Breast epithelium (tissue), 4 donors: ENCODE data around the gene TSEN15. TPM values are rescaled to one million over a fixed set of nuclear protein-coding genes. Genes with fewer than 3 reads are reported as not detected.

Source experiments
- DNase-seq, 2 donors: peaks; one replicate each; pipeline ENCODE4 v3.0.0-alpha.2; 2019; ENCODE audit warnings: low spot score in 2 of 2
- H3K27ac ChIP-seq, 2 donors: fragments of 200-600 bp; sonication (generic) in 1 of 2; one replicate each; pipeline ENCODE4 v1.5.1; 2016 to 2019; ENCODE audit warnings: mild to moderate bottlenecking in 1 of 2
- H3K27me3 ChIP-seq, 2 donors: fragments of 200-600 bp; sonication (generic) in 1 of 2; one replicate each; pipeline versions ENCODE4 v1.5.1 to v1.6.0; 2017 to 2019; ENCODE audit warnings: control low read depth in 1 of 2, mild to moderate bottlenecking in 1 of 2
- H3K36me3 ChIP-seq: fragments of 200-600 bp; one replicate; pipeline ENCODE4 v1.5.1; 2019
- H3K4me1 ChIP-seq, 2 donors: fragments of 200-600 bp; sonication (generic); one replicate each; pipeline ENCODE4 v1.5.1; 2016 to 2019; ENCODE audit warnings: control low read depth in 1 of 2
- H3K4me3 ChIP-seq, 3 donors: fragments of 200-600 bp; sonication (generic); 1 replicate in 2 of 3; 2 replicates in 1 of 3; pipeline ENCODE4 v1.5.1; 2016 to 2019; ENCODE audit warnings: mild to moderate bottlenecking in 3 of 3, moderate library complexity in 2 of 3
- H3K9me3 ChIP-seq, 2 donors: fragments of 200-600 bp; sonication (generic) in 1 of 2; one replicate each; pipeline ENCODE4 v1.5.1; 2016 to 2019; ENCODE audit warnings: control low read depth in 1 of 2
- POLR2A ChIP-seq: fragments of 450-650 bp; IDR thresholded peaks from one replicate; pipeline ENCODE4 v1.6.1; 2016; ENCODE audit warnings: antibody characterized with exemption, mild to moderate bottlenecking, moderate library complexity
- POLR2AphosphoS5 ChIP-seq, 3 donors: sonication (generic); formaldehyde crosslinking; IDR thresholded peaks; one replicate each; pipeline ENCODE4 v1.6.1; 2017; ENCODE audit warnings: antibody characterized with exemption in 3 of 3
- intact Hi-C: fragments of 100-400 bp; cut with DNase I; formaldehyde crosslinking; loops from one replicate; pipeline ENCODE4 v1.15.1; 2023; ENCODE audit warnings: low total_unique reads
- total RNA-seq, 3 donors: library from RNA; depleted of rRNA; stranded (reverse); fragments of >200 nt; gene quantifications; one replicate each; pipeline ENCODE4 v1.1.0, GENCODE V29; 2016
- TF ChIP-seq, protein P1 (sequence below), 3 donors: fragments of 450-650 bp; IDR thresholded peaks; one replicate each; pipeline ENCODE4 v1.5.1; 2016 to 2017; ENCODE audit warnings: antibody characterized with exemption in 3 of 3, mild to moderate bottlenecking in 3 of 3, moderate library complexity in 3 of 3

Gene TSEN15
- total RNA-seq, 3 donors from 2014 or later: 18.9 to 25.0 (median 23.6) TPM

DNA sequence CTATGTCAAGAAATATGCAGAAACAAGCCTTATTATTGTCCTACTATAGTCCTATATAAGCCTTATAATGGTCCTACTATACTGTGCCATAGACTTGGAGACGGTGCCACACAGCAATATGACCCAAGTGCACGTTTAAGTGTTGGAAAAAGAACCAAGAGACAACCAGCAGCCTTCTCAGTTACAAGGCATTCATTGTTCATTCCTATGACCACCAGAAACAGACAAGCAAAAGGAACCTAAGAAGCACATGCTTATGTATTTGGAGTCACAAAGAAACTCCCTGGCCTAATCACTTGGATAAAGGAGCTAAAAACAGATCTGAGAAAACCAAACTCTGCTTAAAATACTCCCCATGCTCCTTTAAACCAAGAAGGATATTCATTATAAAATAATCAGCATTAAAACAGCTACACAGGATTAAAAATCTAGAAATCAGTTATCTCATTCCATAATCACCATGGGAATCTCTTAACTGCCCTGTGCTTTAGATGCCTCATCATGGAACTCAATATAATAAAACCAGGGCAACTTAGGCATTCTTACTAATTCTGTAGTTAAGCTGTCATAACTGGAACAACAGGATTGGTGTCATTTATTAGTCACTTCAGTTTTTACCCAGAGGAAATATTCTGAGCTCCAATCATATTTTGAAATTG lies 21.0 kb upstream of the TSEN15 start:
- H3K27ac ChIP-seq: no peak overlapping the region
- no peaks in the 10 kb centered on the region for H3K36me3 ChIP-seq
- H3K9me3 ChIP-seq: no peaks in the 10 kb centered on the region
- H3K4me3 ChIP-seq: no peak overlapping the region
- peaks cover 0 to 3% of the 10 kb centered on the region in 2 donors for H3K4me1 ChIP-seq
- no peaks in the 10 kb centered on the region for H3K27me3 ChIP-seq
- intact Hi-C loops: no loop called here
- no peak for DNase-seq
- TF ChIP-seq, protein P1, sequence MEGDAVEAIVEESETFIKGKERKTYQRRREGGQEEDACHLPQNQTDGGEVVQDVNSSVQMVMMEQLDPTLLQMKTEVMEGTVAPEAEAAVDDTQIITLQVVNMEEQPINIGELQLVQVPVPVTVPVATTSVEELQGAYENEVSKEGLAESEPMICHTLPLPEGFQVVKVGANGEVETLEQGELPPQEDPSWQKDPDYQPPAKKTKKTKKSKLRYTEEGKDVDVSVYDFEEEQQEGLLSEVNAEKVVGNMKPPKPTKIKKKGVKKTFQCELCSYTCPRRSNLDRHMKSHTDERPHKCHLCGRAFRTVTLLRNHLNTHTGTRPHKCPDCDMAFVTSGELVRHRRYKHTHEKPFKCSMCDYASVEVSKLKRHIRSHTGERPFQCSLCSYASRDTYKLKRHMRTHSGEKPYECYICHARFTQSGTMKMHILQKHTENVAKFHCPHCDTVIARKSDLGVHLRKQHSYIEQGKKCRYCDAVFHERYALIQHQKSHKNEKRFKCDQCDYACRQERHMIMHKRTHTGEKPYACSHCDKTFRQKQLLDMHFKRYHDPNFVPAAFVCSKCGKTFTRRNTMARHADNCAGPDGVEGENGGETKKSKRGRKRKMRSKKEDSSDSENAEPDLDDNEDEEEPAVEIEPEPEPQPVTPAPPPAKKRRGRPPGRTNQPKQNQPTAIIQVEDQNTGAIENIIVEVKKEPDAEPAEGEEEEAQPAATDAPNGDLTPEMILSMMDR (IDR thresholded peaks at IDR 0.05): no peak
- no peak for TF ChIP-seq POLR2AphosphoS5 (IDR thresholded peaks at IDR 0.05)
- no peak for TF ChIP-seq POLR2A

DNA sequence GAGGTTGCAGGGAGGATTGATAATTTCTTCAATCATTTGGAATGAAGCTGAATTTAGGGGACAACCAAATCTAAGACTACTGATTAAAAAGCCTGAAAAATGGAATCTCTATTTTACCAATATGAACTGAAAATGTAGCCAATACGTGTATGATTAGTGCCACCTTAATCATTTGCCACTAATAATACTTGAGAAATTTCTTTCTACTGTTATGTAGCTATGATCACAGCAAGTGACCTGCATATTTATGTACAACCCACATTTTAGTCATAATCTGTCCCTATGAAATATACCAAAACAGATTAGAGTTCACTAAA lies 20.5 kb upstream of the TSEN15 start:
- Histone ChIP-seq H3K27me3 (no peaks in the 10 kb centered on the region), H3K4me1 (peaks cover 0 to 3% of the 10 kb centered on the region in 2 donors), H3K27ac (no peak overlapping the region), H3K36me3 (no peaks in the 10 kb centered on the region), H3K9me3 (no peaks in the 10 kb centered on the region), H3K4me3 (no peak overlapping the region)
- intact Hi-C loops: no loop called here
- no peak for DNase-seq
- TF ChIP-seq, protein P1 (IDR thresholded peaks at IDR 0.05): no peak
- TF ChIP-seq POLR2AphosphoS5 (IDR thresholded peaks at IDR 0.05): no peak
- TF ChIP-seq POLR2A: no peak

DNA sequence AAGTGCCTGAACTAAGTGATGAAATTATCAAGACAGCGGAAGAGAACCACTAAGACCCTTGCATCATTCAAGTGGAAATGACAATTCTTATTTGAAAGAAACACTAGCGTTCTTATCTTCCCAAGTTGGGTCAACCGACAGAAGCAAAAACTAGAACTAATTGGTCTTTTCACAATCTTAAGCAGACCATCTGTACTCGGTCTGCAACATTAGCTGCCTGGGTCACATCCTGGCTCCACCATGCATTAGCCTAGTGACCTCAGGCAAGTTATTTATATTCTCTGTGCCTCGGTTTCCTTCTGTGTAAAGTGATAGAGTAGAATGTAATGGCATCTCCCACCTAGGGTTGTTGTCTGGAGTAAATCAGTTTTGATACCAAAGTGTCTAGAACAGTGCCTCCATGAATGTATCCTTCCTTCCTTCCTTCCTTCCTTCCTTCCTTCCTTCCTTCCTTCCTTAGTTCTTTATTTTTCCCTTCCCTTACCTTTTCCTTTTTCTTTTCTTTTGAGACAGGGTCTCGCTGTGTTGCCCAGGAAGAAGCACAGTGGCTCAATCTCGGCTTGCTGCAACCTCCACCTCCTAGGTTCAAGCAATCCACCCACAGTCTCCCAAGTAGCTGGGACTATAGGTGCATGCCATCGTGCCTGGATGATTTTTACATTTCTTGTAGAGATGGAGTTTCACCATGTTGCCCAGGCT lies 20.0 kb upstream of the TSEN15 start:
- H3K27me3 ChIP-seq: peaks cover 0 to under 1% of the 10 kb centered on the region in 2 donors
- TF ChIP-seq, protein P1 (IDR thresholded peaks at IDR 0.05): no peak
- no peak for TF ChIP-seq POLR2A
- TF ChIP-seq POLR2AphosphoS5 (IDR thresholded peaks at IDR 0.05): no peak
- no peak for DNase-seq
- peaks cover 0 to 3% of the 10 kb centered on the region in 2 donors for H3K4me1 ChIP-seq
- H3K9me3 ChIP-seq: no peaks in the 10 kb centered on the region
- intact Hi-C loops: no loop called here
- H3K36me3 ChIP-seq: no peaks in the 10 kb centered on the region
- H3K27ac ChIP-seq: no peak overlapping the region
- H3K4me3 ChIP-seq: no peak overlapping the region

DNA sequence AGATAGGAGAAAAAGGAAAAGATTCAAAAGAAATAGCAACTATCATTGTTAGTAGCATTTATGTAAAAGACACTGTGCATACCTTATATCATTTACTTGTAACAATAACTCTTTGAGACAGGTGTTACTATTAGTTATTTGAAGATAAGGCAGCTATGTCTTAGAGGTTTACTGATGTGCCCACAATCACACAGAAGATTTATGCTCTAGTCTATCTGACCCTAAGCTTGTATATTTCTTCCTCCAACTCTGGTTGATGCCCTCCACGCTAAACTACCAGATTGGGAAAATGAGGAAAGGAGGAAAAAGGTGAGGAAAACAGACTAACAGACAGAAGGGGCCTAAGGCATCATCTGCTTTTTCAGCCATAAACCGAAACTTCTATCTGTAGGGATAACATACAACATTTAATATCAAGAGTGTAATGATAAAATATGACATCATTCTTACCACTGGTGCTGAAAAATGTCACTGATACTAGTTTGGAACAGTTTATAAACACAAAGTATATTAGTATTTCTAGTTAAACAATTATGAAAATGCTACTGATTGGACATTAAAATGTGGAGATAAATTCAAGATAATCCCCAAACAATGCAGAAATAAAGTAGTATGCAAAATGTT lies 19.1 kb upstream of the TSEN15 start:
- TF ChIP-seq, protein P1 (IDR thresholded peaks at IDR 0.05): no peak
- no peak for TF ChIP-seq POLR2AphosphoS5 (IDR thresholded peaks at IDR 0.05)
- TF ChIP-seq POLR2A: no peak
- Histone ChIP-seq H3K4me1 (peaks cover 0 to 3% of the 10 kb centered on the region in 2 donors), H3K36me3 (no peaks in the 10 kb centered on the region), H3K27ac (no peak overlapping the region), H3K9me3 (no peaks in the 10 kb centered on the region), H3K4me3 (no peak overlapping the region), H3K27me3 (peaks cover 0 to 3% of the 10 kb centered on the region in 2 donors)
- no peak for DNase-seq
- intact Hi-C loops: no loop called here

DNA sequence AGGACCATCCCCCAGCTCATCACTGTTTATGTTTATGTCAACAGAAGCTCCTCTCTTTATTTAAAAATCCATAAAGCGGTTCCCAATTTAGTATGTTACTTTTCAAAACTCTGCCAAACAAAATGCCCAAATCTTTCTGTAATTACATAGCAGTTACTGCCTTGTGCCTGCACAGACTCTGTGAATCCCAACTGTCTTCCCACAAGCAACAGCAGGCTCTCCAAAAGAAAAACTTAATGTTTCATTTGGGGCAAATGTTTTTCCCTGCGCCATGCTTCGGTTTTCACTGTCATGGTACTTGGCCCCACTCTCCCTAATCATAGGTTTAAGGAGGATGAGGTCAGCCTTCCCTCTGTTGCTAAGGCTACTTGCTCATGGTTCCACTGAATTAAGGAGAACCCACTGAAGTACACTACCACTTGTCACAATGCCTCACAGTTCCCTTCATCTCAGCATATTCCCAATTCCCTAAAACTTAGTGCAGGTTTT lies 18.6 kb upstream of the TSEN15 start:
- TF ChIP-seq, protein P1 (IDR thresholded peaks at IDR 0.05): no peak
- no peak for TF ChIP-seq POLR2A
- no peak for TF ChIP-seq POLR2AphosphoS5 (IDR thresholded peaks at IDR 0.05)
- intact Hi-C loops: no loop called here
- Histone ChIP-seq H3K27me3 (peaks cover 0 to 3% of the 10 kb centered on the region in 2 donors), H3K27ac (no peak overlapping the region), H3K9me3 (no peaks in the 10 kb centered on the region), H3K4me1 (peaks cover 0 to 3% of the 10 kb centered on the region in 2 donors), H3K4me3 (no peak overlapping the region), H3K36me3 (no peaks in the 10 kb centered on the region)
- DNase-seq: no peak
